GM12878 (cell line): ENCODE data around the gene UFD1. TPM values are rescaled to one million over a fixed set of nuclear protein-coding genes. Genes with fewer than 3 reads are reported as not detected.

Experiments used
- BRCA1 ChIP-seq: IDR thresholded peaks from 2 replicates; pipeline ENCODE4 v1.6.1; 2011; ENCODE audit warnings: low read depth, low read length, improper control_type of control experiment
- CEBPZ ChIP-seq: fragments of 150-350 bp; IDR thresholded peaks from 2 replicates; pipeline ENCODE4 v1.6.1; 2016; ENCODE audit warnings: low read depth, low read length
- CTCF ChIP-seq, 3 experiments: IDR thresholded peaks in 2 of 3; conservative IDR thresholded peaks in 1 of 3; 2 replicates each; pipeline ENCODE4 v1.5.1; 2011; ENCODE audit warnings: low read depth in 3 of 3, low read length in 3 of 3, mild to moderate bottlenecking in 3 of 3, control low read depth in 2 of 3, moderate library complexity in 2 of 3, inconsistent platforms in 1 of 3, mixed read lengths in 1 of 3; ENCODE audit not compliant: control insufficient read depth in 2 of 3, insufficient read depth in 1 of 3; ENCODE audit errors: extremely low read depth in 1 of 3
- E2F8 ChIP-seq: fragments of 450-650 bp; IDR thresholded peaks from 2 replicates; pipeline ENCODE4 v1.6.1; 2018; ENCODE audit warnings: mild to moderate bottlenecking, low read depth, moderate library complexity; ENCODE audit not compliant: partially characterized antibody
- PAX5 ChIP-seq: IDR thresholded peaks from 2 replicates; pipeline ENCODE4 v1.6.1; 2011; ENCODE audit warnings: low read depth, low read length, borderline replicate concordance
- POLR2AphosphoS2 ChIP-seq: IDR thresholded peaks from 2 replicates; pipeline ENCODE4 v1.6.1; 2011; ENCODE audit warnings: low read depth, mild to moderate bottlenecking, low read length, improper control_type of control experiment, moderate library complexity
- RELA ChIP-seq: fragments of 450-650 bp; IDR thresholded peaks from 2 replicates; pipeline ENCODE4 v1.8.0; 2014; ENCODE audit warnings: borderline replicate concordance; ENCODE audit not compliant: partially characterized antibody
- SMAD1 ChIP-seq: fragments of 450-650 bp; IDR thresholded peaks from 2 replicates; pipeline ENCODE4 v1.6.1; 2018; ENCODE audit warnings: mild to moderate bottlenecking, low read depth; ENCODE audit not compliant: partially characterized antibody
- SMARCA5 ChIP-seq: fragments of 450-650 bp; IDR thresholded peaks from 2 replicates; pipeline ENCODE4 v1.6.1; 2017; ENCODE audit warnings: mild to moderate bottlenecking
- ZBTB4 ChIP-seq: fragments of 450-650 bp; formaldehyde crosslinking; IDR thresholded peaks from 2 replicates; pipeline ENCODE4 v1.4.0; 2022; ENCODE audit warnings: mild to moderate bottlenecking, moderate library complexity
- polyA plus RNA-seq, 11 experiments: library from polyadenylated mRNA; depleted of rRNA in 4 of 11; unstranded in 6 of 11; stranded (reverse) in 5 of 11; fragments of >200 nt; fragmentation: Nextera tagmentation in 4 of 11; fragmentation: Illumina TruSeq in 1 of 11; extraction: Ambion mirVana in 4 of 11; extraction: Trizol in 1 of 11; gene quantifications; 1 replicate in 1 of 11; 2 replicates in 10 of 11; pipeline versions ENCODE4 v1.2.1 to v1.2.3, GENCODE V29; 2011 to 2016; ENCODE audit warnings: inconsistent platforms in 2 of 11, missing spikeins in 2 of 11, low read depth in 1 of 11
- total RNA-seq, 4 experiments: library from RNA; depleted of rRNA in 3 of 4; stranded (reverse); fragments of >200 nt in 3 of 4; fragmentation: Illumina TruSeq in 1 of 4; extraction: Trizol in 1 of 4; gene quantifications; 2 replicates each; pipeline versions ENCODE4 v1.2.1 to v1.2.3, GENCODE V29; 2013 to 2021

The UFD1 gene
- total and polyA plus RNA-seq, 10 of the 15 experiments (the other 5 are each of a cell fraction or from before 2014, with no cell fraction given): 67.2 to 143 (median 117) TPM

- no peak for TF ChIP-seq ZBTB4 (CRISPR knock-in tag)
- no peak for TF ChIP-seq BRCA1
- no peak for TF ChIP-seq PAX5
- TF ChIP-seq CEBPZ: no peak
- TF ChIP-seq RELA: no peak
- no peak for TF ChIP-seq POLR2AphosphoS2
- TF ChIP-seq CTCF (IDR thresholded peaks at IDR 0.05 in 2 of 3, conservative IDR thresholded peaks at IDR 0.05 in 1 of 3; ENCODE audit: control insufficient read depth in 2 of 3, extremely low read depth in 1 of 3, insufficient read depth in 1 of 3, low read depth in 3 of 3, low read length in 3 of 3): no peak
- TF ChIP-seq SMARCA5: no peak
- no peak for TF ChIP-seq SMAD1
- no peak for TF ChIP-seq E2F8
Measured at GRCh38 chr22:19422440-19423301, 56.3 kb downstream of the UFD1 start (continued).
